HCT116 (cell line): ENCODE results near the gene C1orf21. TPM values are rescaled to one million over a fixed set of nuclear protein-coding genes. Genes with fewer than 3 reads are reported as not detected.

Experiments used
- ATAC-seq: fragments of 200-7000 bp; cut with Tn5 transposase; 2 replicates; pipeline ENCODE4 v1.9.1; 2020; ENCODE audit warnings: mild to moderate bottlenecking, moderate library complexity
- BruUV-seq: library from RNA; stranded (reverse); fragments of 400-500 nt; replicated peaks from 2 replicates; lab custom pipeline; 2021; lab: Mats Ljungman, UMichigan
- CTCF ChIA-PET: fragments of 300-600 bp; sonication (Branson Sonifier 250); formaldehyde crosslinking; loops from one replicate; lab custom pipeline; 2021; ENCODE audit warnings: antibody characterized with exemption; lab: Charles Lee
- POLR2A ChIA-PET: fragments of 300-600, 350-600 bp; sonication (Branson Sonifier 250); formaldehyde crosslinking; loops from one replicate; lab custom pipeline; 2021; ENCODE audit warnings: antibody characterized with exemption; lab: Charles Lee
- RAD21 ChIA-PET, 2 experiments: fragments of 300-600 bp; sonication (Branson Sonifier 250); formaldehyde crosslinking; loops; one replicate each; lab custom pipeline; 2023; ENCODE audit warnings: low total read pairs in 2 of 2; ENCODE audit not compliant: uncharacterized antibody in 2 of 2, unreplicated experiment in 2 of 2, low non-redundant PET in 1 of 2; lab: Charles Lee
- DNase-seq: peaks from one replicate; pipeline ENCODE4 v3.0.0-alpha.2; 2010; ENCODE audit warnings: low read depth, low spot score
- H2AFZ ChIP-seq: fragments of 200-600 bp; shearing (Covaris generic), sonication (generic); 2 replicates; pipeline ENCODE4 v1.6.1; 2017; ENCODE audit warnings: low read depth, mixed run types, mixed read lengths, antibody characterized with exemption, low read length; ENCODE audit not compliant: poor library complexity, severe bottlenecking
- H3K27ac ChIP-seq: 2 replicates; pipeline ENCODE4 v1.5.1; 2012; ENCODE audit warnings: low read depth, low read length
- H3K27me3 ChIP-seq: fragments of 200-600 bp; sonication (generic); 2 replicates; pipeline ENCODE4 v1.6.1; 2016; ENCODE audit warnings: mixed run types, low read length, mixed read lengths; ENCODE audit not compliant: insufficient read depth
- H3K36me3 ChIP-seq, 2 experiments: fragments of 200-500 bp in 1 of 2; fragments of 200-600 bp in 1 of 2; sonication (Bioruptor generic) in 1 of 2; sonication (generic) in 1 of 2; 2 replicates each; pipeline versions ENCODE4 v1.5.1 to v1.6.1; 2014 to 2016; ENCODE audit warnings: low read length in 2 of 2, inconsistent platforms in 1 of 2, mixed read lengths in 1 of 2, mixed run types in 1 of 2; ENCODE audit not compliant: insufficient read depth in 2 of 2, control insufficient read depth in 1 of 2
- H3K4me1 ChIP-seq, 2 experiments: fragments of 200-600 bp in 1 of 2; sonication (generic) in 1 of 2; 2 replicates each; pipeline versions ENCODE4 v1.5.1 to v1.6.1; 2012 to 2017; ENCODE audit warnings: low read length in 2 of 2, inconsistent platforms in 1 of 2, mild to moderate bottlenecking in 1 of 2, mixed read lengths in 1 of 2, mixed run types in 1 of 2, moderate library complexity in 1 of 2; ENCODE audit not compliant: insufficient read depth in 2 of 2, control insufficient read depth in 1 of 2
- H3K4me2 ChIP-seq: fragments of 200-600 bp; sonication (generic); 2 replicates; pipeline ENCODE4 v1.6.1; 2017; ENCODE audit warnings: mixed run types, low read length, mixed read lengths
- H3K4me3 ChIP-seq, 2 experiments: fragments of 200-600 bp in 1 of 2; sonication (generic) in 1 of 2; replicated peaks in 1 of 2; 2 replicates each; pipeline ENCODE4 v1.5.1; 2011 to 2016; ENCODE audit warnings: low read length in 2 of 2, control low read depth in 1 of 2, low read depth in 1 of 2, mild to moderate bottlenecking in 1 of 2, mixed read lengths in 1 of 2, mixed run types in 1 of 2
- H3K79me2 ChIP-seq: fragments of 200-600 bp; sonication (generic); 2 replicates; pipeline ENCODE4 v1.6.1; 2017; ENCODE audit warnings: mild to moderate bottlenecking, mixed run types, low read length, moderate library complexity, mixed read lengths; ENCODE audit not compliant: insufficient read depth
- H3K9ac ChIP-seq: fragments of 200-600 bp; sonication (generic); 2 replicates; pipeline ENCODE4 v1.6.1; 2016; ENCODE audit warnings: low read length, mixed read lengths
- H3K9me2 ChIP-seq: fragments of 200-600 bp; sonication (generic), shearing (Covaris generic); 2 replicates; pipeline ENCODE4 v1.6.1; 2017; ENCODE audit warnings: mixed run types, mild to moderate bottlenecking, moderate library complexity; ENCODE audit not compliant: insufficient read depth
- H3K9me3 ChIP-seq, 2 experiments: fragments of 200-500 bp in 1 of 2; fragments of 200-600 bp in 1 of 2; sonication (Bioruptor generic) in 1 of 2; sonication (generic) in 1 of 2; 2 replicates each; pipeline ENCODE4 v1.6.1; 2014 to 2017; ENCODE audit warnings: low read length in 2 of 2, mixed read lengths in 2 of 2, inconsistent platforms in 1 of 2, low read depth in 1 of 2, mild to moderate bottlenecking in 1 of 2, mixed run types in 1 of 2, moderate library complexity in 1 of 2; ENCODE audit not compliant: control insufficient read depth in 1 of 2, insufficient read depth in 1 of 2
- H4K20me1 ChIP-seq: fragments of 200-600 bp; sonication (generic), shearing (Covaris generic); 2 replicates; pipeline ENCODE4 v1.6.1; 2017; ENCODE audit warnings: mixed run types, mild to moderate bottlenecking, moderate library complexity; ENCODE audit not compliant: insufficient read depth
- CBX3 ChIP-seq: IDR thresholded peaks from 2 replicates; pipeline ENCODE4 v1.6.1; 2012; ENCODE audit warnings: low read depth
- CTCF ChIP-seq, 3 experiments: fragments of 200-600 bp in 1 of 3; sonication (generic) in 1 of 3; IDR thresholded peaks in 2 of 3; conservative IDR thresholded peaks in 1 of 3; 2 replicates each; pipeline ENCODE4 v1.5.1; 2012 to 2017; ENCODE audit warnings: low read depth in 2 of 3, low read length in 2 of 3, antibody characterized with exemption in 1 of 3, borderline replicate concordance in 1 of 3, control low read depth in 1 of 3, mild to moderate bottlenecking in 1 of 3, mixed read lengths in 1 of 3, mixed run types in 1 of 3, moderate library complexity in 1 of 3; ENCODE audit not compliant: insufficient read depth in 1 of 3
- EZH2 ChIP-seq: fragments of 200-600 bp; sonication (generic); IDR thresholded peaks from 2 replicates; pipeline ENCODE4 v1.6.1; 2017; ENCODE audit warnings: antibody characterized with exemption, mixed run types
- FOSL1 ChIP-seq: IDR thresholded peaks from 2 replicates; pipeline ENCODE4 v1.6.1; 2012; ENCODE audit warnings: low read depth
- JUND ChIP-seq: IDR thresholded peaks from 2 replicates; pipeline ENCODE4 v1.6.1; 2012
- MAX ChIP-seq: IDR thresholded peaks from 2 replicates; pipeline ENCODE4 v1.6.1; 2012
- POLR2AphosphoS5 ChIP-seq: IDR thresholded peaks from 2 replicates; pipeline ENCODE4 v1.6.1; 2011; ENCODE audit warnings: mild to moderate bottlenecking, low read depth, low read length, moderate library complexity
- REST ChIP-seq: IDR thresholded peaks from 2 replicates; pipeline ENCODE4 v1.6.1; 2012; ENCODE audit warnings: low read depth
- TCF7L2 ChIP-seq: IDR thresholded peaks from 2 replicates; pipeline ENCODE4 v1.7.0; 2011; ENCODE audit warnings: borderline replicate concordance, inconsistent platforms; ENCODE audit not compliant: insufficient read depth, insufficient read length; ENCODE audit errors: extremely low read depth
- ZBTB33 ChIP-seq: IDR thresholded peaks from 2 replicates; pipeline ENCODE4 v1.6.1; 2011; ENCODE audit warnings: mild to moderate bottlenecking, low read length, moderate library complexity; ENCODE audit not compliant: insufficient replicate concordance; ENCODE audit errors: extremely low read depth
- ZFX ChIP-seq: fragments of 450-650 bp; IDR thresholded peaks from 2 replicates; pipeline ENCODE4 v1.6.1; 2017
- intact Hi-C: fragments of 100-400 bp; cut with micrococcal nuclease; formaldehyde crosslinking; loops from 2 replicates; pipeline ENCODE4 v1.10.0; 2022
- total RNA-seq: library from RNA; stranded (reverse); gene quantifications from one replicate; pipeline ENCODE4 v1.2.1, GENCODE V29; 2021; ENCODE audit not compliant: unreplicated experiment

Gene C1orf21
- total RNA-seq, 1 experiment from 2014 or later = 8.9 TPM

GRCh38 chr1:184362876-184363275 is 24.0 kb upstream of the C1orf21 start (continued):
- TF ChIP-seq ZBTB33 (no peak), FOSL1 (no peak), CTCF (IDR thresholded peaks at IDR 0.05 in 2 of 3, conservative IDR thresholded peaks at IDR 0.05 in 1 of 3; ENCODE audit: borderline replicate concordance in 1 of 3, insufficient read depth in 1 of 3, low read depth in 2 of 3, low read length in 2 of 3) (no peak), TCF7L2 (no peak), MAX (no peak), EZH2 (no peak)

- BruUV-seq = no TSS peak
- no peak overlapping the region for H3K9ac ChIP-seq
- no peak overlapping the region for H3K4me3 ChIP-seq
- ATAC-seq (no peak), DNase-seq (no peak)
- H3K4me1 ChIP-seq = no peaks in the 10 kb centered on the region
- POLR2A ChIA-PET = no interaction called here
- no peak overlapping the region for H3K4me2 ChIP-seq
- no peak for TF ChIP-seq CBX3
- no peak for TF ChIP-seq EZH2
- TF ChIP-seq TCF7L2 = no peak
- TF ChIP-seq CTCF (IDR thresholded peaks at IDR 0.05 in 2 of 3, conservative IDR thresholded peaks at IDR 0.05 in 1 of 3; ENCODE audit: borderline replicate concordance in 1 of 3, insufficient read depth in 1 of 3, low read depth in 2 of 3, low read length in 2 of 3) = no peak
- TF ChIP-seq ZFX = no peak
- no peak for TF ChIP-seq POLR2AphosphoS5
- no peak for TF ChIP-seq ZBTB33
- no peak for TF ChIP-seq JUND
- TF ChIP-seq REST = no peak
- RAD21 ChIA-PET = no interaction called here
- H3K79me2 ChIP-seq = no peaks in the 10 kb centered on the region
- CTCF ChIA-PET = no interaction called here
- H4K20me1 ChIP-seq = no peaks in the 10 kb centered on the region
- intact Hi-C loops = no loop called here
- H3K27me3 ChIP-seq = no peaks in the 10 kb centered on the region
- no peak overlapping the region for H3K27ac ChIP-seq
- no peak overlapping the region for H2AFZ ChIP-seq
- no peaks in the 10 kb centered on the region for H3K9me3 ChIP-seq
- H3K36me3 ChIP-seq = no peaks in the 10 kb centered on the region
- no peaks in the 10 kb centered on the region for H3K9me2 ChIP-seq
Observed at GRCh38 chr1:184365699-184366098, 21.1 kb upstream of the C1orf21 start.
